GM20431 (cell line): Measurements from ENCODE around the gene FHIT.
"Not testable (repeated sequence)": the region's sequence is repeated elsewhere in the genome, so short reads cannot be mapped to it uniquely, and the experiment has no call there.

Experiments used
- in situ Hi-C: fragments of 300-500 bp; cut with MseI, MboI; formaldehyde crosslinking; loops from one replicate; pipeline ENCODE4 v1.15.0; 2020; ENCODE audit warnings: low sequenced_read_pairs; ENCODE audit not compliant: unreplicated experiment

The FHIT gene

DNA sequence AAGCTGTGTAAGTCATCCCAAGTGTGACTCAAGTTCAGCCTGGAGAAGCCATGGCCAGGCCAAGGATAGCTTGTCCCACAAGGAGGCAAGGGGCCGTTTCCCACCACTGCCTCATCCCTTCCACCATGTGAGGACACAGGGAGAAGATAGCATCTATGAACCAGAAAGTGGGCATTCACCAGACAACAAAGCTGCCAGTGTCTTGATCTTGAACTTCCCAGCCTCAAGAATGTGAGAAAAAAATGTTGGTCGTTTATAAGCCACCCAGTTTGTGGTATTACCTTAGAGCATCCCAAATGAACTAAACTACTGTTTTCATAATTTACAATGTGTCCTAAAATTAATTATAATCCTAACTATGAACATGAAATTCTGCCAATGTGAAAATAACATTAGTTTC lies 1270.7 kb downstream of the FHIT start:
- in situ Hi-C loops, result no loop called here

DNA sequence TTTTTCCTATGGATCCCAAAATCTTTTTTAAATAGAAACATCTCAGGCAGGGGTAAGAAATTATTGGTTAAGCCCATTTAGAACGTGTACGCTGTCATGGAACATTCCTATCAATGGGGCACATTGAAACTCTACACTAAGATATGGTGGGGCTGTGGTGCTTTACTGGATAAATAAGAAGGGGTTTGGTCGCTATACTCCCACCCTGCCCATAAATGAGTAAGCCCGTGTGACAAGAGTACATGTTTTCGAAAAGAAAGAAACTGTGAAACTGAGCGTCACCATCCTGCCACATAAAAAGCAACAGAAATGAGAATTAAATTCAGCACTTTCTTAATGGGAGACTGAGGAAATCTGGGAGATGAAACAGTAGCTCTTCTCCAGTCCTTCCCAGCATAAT lies 1271.7 kb downstream of the FHIT start:
- in situ Hi-C loops, result no loop called here

DNA sequence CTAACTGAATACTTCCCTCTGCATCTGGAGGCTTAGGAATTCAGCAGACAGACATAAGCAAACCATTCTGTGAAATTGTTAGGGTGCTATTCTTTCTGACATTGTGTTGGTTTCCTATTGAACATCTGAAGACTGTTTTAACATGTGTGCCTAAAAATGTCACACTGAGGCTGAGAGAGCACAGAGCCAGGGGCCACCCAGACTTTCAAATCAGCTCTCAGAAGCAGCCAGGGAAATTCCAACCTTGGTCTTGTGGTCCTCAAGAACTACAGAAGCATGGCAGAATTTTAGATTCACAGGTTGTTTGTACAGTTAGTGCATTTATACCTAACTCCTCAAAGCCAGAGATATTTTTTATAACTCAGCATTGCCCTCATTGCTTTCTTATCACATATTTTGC lies 1272.3 kb downstream of the FHIT start:
- in situ Hi-C loops, result no loop called here

DNA sequence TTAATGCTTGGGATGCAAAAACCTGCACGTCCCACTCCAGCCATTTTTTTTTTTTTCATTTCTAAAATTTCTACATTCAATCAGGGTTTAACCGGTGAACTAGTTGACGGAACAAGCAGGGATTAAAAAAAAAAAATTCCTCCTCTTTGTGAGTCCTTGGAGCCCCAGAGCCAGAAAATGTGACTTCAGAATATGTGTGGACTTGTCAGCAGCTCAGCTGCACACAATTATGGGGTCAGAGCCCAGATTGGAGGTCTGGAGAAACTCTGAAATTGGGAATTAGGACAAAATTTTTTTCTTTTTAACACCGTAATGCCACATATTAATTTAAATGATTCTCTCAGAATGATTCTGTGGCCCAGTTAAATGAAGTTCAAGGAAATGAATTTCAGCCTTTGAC lies 1280.5 kb downstream of the FHIT start:
- in situ Hi-C loops, result no loop called here

DNA sequence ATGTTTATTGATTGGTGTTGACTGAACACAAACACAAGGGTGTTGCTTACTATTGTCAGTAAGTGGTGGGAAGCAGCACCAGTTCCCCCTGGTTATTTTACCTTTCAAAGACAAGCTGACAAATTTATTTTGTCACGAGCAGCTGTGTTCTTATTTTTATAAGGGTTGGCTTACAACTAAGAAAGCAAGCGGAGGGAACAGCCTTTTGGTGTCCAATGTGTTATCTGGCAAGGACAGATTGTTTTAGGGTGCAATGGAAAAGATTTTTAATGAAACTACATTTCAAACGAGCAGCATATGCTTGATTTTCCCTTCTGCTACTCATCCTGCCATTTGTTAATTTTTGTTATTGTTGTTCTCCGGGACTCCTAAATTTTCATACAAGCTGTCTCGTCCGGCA lies 1280.9 kb downstream of the FHIT start:
- in situ Hi-C loops, result no loop called here

DNA sequence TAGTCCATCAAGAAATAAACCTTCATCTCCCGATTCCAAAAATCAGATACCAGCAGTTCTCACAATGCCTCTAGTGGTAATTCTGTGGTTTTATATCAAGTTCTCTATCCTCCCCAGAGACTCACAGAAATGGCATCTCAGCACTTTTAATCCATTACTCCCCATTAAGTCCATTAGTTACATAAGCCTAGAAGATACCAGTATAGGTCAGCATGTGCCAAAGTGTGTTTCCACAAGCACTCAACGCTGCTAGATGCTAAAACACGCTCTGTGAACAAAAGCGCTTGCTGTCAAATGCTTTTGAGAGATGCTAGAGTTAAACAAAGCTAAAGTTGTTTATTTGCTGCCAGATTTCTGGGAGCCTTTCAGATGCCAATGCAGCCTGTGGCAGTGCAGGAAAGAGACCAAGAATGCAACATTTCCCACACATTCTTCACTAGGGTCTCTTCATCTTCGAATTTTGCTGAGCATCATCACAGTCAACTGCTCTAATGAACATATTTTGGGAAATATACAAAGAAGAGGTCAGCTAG lies 1282.7 kb downstream of the FHIT start:
- in situ Hi-C loops, result no loop called here

DNA sequence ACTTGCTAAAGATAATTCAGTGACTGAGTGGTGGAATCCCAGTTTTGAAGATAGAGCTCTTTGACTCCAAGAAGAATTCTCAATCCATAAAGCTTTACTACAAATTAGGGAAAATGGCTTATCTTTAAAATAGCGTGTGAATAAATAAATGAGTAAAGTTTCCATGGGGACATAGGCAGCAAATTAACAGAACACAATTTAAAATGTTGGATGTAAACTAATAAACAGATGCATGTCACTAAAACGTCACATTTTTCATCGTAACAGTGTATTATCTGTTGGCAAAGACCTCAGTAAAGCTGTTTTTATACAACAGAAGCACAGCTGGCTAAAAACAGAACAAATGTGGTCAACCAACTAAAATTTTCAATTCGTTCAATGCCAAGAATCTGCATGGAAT lies 1287.6 kb downstream of the FHIT start:
- in situ Hi-C loops, result no loop called here

DNA sequence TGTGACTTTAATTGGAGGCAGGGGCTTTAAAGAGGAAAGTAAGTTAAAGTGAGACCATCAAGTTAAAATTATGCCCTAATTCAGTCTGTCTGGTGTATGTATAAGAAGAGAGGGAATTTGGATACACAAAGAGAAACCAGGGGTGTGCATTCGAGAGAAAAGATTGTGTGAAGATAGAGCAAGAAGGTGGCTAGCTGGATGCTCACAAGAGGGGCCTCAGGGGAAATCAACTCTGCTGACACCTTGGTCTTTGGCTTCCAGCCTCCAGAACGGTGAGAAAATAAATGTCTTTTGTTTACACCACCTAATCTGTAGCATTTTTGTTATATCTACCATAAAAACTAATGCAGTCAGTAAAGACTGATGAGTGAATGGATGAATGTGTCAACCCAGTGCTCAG lies 1294.1 kb downstream of the FHIT start:
- in situ Hi-C loops, result no loop called here

DNA sequence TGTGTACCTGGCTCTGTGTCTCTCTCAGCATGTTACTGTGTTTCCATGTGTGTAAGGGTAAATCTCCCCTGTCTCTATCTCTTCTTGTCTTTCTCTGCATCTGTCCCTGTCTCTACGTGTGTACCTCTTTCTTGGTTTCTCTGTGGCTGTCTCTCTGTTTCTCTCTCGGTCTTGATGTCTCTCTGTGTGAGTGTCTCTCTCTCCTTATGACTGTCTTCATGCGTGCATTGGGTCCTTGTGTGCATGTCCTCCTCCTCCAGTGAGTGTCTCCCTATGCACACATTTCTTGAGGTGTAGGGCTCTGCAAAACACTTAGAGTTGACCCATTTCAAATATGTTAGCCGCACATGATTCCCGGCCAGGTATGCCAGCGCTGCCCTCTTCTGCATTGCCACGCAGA lies 1298.1 kb downstream of the FHIT start:
- in situ Hi-C loops, result no loop called here

DNA sequence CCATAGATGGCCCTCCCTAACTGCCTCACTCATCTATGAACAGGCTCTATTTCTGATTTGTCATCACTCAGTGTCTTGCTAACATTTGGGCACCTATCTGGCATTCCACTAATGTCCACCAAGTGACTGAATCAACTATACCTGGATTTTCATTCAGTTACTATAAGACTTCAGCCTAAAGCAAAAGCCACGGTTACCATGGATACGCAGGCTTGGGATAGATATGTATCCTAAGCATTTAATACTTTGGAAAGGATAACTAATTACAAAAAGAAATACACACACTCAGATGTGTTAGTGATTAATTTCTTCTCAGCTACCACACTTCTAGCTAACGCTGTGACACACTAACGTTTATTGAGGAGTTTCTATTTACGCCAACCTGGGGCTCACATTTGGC lies 1301.9 kb downstream of the FHIT start:
- in situ Hi-C loops, result no loop called here

DNA sequence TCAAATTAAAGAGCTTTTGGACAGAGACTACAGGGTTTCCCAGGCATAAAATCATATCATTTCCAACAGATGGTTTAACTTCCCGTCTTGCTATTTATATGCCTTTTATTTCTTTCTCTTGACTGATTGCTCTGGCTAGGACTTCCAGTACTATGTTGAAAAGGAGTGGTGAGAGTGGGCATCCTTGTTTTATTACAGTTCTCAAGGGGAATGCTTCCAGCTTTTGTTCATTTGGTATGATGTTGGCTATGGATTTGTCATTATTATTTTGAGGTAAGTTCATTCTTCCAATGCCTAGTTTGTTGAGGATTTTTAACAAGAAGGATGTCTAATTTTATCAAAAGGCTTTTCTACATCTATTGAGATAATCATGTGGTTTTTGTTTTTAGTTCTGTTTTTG lies 1304.9 kb downstream of the FHIT start:
- in situ Hi-C loops, result no loop called here

DNA sequence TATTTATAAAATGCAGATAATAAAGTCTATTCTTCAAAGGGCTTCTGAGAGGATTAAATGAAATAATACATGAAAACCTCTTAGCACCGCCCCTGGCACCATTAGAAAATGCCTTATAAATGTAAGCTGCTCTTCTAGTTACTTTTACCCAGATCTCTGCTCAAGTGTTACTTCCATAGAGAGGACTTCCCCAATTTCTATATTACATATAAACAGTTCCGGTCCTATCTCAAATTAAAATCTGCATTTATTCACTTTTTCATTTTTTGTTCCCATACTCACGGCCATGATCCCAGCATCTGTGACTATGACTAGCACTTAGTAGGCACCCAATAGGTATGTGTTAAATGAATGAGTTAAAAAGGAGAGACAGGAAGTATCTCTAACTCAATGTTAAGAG lies 1310.5 kb downstream of the FHIT start:
- in situ Hi-C loops, result no loop called here

DNA sequence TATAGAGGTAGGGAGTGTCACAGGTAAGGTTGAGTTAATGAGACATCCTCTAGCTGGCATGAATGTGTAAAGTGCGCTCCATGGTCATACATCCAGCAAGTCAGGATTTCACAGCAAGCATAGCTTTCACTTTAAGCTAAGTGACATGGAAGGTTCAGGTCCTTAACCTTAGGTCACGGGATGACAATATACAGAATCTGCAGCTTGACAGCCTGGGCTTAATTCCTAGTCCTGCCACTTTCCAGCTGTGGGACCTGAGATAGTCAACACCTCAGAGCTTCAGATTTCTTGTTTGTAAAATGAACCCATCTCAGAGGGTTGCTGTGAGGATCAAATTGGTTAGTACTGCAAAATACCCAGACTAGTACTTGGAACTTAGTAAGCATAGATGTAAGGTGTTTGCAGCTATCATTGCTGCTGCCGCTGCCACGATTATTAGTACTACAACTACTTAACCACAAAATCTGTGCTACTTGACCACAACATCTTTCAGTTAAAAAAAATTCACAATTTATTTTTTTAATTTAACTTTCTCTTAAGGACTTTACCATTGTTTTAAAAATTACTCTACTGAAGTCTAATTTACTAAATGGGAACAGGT lies 1311.3 kb downstream of the FHIT start:
- in situ Hi-C loops, result no loop called here

DNA sequence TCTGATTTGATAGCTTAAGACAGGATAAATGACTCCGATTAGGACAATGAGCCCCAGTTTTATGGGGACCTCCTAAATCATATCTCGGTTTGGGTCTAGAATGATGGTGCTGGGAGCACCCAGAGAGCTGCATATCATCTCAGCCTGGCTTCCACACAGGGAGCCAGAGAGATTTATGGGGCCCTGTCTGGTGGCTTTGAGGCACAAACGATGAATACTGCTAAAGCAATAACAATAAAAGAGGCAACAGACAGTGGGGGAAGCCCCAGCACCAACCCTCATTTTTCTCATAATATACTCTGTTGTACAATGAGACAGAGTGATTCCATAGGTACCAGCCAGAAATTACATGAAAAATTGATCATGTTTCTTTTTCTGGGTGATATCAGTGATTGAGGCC lies 1312.4 kb downstream of the FHIT start:
- in situ Hi-C loops, result no loop called here

DNA sequence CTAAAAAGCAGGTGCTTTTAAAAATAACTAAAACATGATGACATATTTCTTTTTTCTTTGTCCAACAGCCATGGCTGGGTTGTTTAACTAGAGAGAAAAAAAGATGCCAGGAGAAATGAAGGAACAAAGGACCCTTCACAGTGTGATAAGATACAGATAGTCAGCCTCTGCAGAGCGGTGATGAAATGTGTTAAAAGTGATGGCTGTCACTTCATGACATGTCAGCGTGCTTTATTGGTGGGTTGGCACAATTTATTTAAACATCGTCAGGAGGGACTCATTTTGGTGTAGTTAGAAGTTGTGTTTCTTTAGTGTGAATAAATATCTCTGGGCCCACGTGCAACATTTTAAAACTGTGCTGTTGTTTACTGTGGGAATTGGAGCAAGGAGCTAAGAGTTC lies 1314.1 kb downstream of the FHIT start:
- in situ Hi-C loops, result no loop called here

DNA sequence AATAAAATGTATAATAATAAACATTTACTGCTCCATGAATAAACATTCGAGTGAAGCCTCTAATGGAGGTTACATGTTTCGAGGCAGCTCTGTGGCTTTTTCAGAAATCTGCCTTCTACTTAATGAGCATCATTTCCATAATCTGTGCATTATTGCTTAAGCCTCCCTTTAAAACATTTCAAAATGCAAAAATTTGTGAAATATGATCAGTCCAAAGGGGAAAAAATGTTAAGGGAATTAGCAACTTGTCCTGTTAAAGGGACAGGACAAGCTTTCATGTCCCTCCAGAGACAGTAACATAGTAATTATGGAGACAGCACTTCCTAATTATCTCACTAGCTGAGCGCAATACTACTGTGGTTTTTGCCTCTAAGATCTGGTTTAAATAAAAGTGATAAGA lies 1314.8 kb downstream of the FHIT start:
- in situ Hi-C loops, result no loop called here

DNA sequence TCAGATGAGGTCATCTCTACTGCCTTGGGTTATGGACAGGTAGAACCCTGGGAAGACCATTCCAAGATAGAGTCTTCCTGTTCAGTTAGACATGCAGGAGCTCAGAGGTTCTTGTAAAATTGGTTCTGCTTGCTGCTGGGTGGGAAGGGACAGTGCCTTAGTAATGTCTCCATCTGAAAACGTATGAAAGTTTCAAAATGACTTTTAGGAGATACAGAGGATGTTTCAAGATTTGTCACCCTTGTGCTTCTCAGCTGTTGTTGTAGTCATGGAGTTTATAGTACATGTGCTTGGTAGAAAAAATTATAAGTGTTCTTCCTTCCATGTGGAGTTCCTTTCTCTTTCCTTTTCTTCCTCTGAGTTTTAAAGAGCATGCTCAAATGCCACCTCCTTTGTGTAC lies 1316.2 kb downstream of the FHIT start:
- in situ Hi-C loops, result no loop called here

DNA sequence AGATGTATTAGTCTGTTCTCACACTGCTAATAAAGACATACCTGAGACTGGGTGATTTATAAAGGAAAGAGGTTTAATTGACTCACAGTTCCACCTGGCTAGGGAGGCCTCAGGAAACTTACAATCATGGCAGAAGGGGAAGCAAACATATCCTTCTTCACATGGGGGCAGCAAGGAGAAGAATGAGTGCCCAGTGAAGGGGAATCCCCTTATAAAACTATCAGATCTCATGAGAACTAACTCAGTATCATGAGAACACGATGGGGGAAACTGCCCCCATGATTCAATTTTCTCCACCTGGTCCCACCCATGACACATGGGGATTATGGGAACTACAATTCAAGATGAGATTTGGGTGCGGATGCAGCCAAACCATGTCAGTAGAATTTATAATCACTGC lies 1316.7 kb downstream of the FHIT start:
- in situ Hi-C loops, result not testable (repeated sequence)

DNA sequence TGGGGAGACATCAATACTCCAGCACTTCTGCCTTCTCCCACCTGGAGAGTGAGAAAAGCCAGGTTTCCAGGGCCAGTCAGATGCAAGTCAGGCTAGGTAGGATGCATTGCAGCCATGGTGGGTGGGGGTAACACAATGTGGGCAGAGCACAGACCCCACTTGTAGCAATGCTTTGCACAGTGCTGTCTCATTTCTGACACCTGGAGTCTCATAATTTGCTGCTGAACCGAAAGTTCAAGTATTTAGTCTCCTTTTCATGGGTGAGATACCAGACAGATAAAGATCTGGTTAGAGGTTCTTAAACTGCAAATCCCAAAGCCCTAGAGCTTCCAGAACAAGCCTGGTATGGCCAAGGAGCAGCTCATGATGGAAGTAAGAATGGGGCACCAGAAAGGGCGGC lies 1321.1 kb downstream of the FHIT start:
- in situ Hi-C loops, result no loop called here

DNA sequence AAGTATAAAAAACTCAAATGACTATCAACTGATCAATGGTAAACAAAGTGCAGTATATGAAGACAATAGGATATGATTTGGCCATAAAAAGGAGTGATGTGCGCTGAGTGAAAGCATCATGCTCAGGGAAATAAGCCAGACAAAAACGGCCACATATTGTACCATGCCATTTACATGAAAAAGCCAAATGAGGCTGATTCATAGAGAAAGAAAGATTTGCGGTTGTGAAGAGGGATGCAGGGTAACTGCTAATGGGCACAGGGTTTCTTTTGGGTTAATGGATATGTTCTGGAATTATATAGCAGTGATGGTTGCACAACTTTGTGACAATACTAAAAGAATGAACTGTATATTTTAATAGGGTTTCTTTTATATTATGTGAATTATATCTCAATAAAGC lies 1324.2 kb downstream of the FHIT start:
- in situ Hi-C loops, result no loop called here

DNA sequence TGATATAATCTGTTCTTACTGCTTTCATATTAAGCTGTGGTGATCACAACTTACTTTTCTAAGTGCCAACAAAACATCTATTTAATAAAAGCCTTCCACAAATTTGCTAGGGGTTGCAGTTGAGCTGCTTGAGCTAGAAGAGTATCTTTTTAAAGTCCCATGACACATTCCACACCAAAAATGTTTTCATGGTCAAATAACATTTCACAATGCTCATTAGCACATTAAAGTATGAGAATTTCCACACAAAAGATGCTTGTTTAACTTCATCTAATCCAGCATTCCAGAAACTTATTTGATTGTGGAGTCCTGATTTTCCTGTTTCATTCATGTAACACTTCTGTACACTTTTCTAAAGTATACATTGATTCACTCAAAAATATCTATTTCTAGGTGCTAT lies 1325.3 kb downstream of the FHIT start:
- in situ Hi-C loops, result no loop called here

DNA sequence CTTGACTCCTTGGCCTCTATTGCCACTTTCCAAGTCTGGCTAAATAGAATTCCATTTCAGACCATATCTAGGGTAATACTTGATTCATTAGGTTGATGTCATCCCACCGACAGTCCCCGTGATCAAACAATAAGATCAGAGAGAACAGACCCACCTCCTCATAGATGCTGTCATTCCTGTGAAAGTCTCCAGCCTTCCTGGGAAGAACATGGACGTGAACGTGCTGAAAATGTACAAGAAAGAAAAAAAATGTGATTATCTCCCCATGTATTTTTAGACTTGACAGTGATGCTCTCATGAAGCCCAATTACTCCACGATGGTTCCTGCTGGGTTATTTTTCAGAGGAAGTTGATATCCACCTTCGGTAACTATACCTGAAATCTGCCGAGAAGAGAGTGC lies 1329.1 kb downstream of the FHIT start:
- in situ Hi-C loops, result no loop called here

DNA sequence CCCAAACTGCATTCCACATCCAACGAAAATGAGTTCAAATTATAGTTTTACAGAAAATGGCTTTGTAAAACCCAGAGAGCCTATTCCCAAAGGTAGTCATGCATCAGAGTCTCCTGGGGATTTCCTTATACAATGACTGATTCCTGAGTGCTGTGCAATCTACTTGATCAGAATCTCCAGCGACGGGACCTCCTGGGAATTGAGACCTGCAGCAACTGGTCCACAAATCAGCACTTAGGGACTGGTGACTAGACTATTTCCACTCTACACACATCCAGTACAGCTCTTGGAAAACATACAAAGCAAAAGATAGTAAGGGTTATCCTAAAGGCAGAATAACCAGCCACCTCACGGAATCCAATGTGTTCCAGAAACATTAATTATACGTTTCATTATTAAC lies 1330.4 kb downstream of the FHIT start:
- in situ Hi-C loops, result no loop called here
